ENCODE data around the gene ARHGEF28.

DNA sequence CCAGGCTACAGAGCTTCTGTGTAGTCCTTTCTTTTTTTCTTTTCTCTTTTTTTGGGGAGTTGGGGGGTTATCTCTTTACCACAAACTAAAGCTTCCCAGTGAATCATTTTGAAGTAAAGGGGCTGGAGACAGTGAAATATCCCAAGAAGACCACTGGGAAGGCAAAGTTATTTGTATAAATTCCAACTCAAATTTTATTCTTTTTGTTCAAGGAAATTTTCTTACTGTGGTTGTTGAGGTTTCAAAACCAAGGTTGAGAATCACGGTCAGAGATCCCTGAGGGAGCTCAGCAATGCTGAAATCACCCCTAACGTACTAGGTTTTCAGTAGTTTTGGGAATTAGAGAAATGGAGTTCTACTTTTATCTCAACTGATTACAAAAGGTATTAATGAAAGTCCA is 175.7 kb downstream of the ARHGEF28 start:
- TF ChIP-seq POLR2A (IDR thresholded peaks at IDR 0.05) (no peak), CTCF (IDR thresholded peaks at IDR 0.05) (no peak)

Measured in right lobe of liver (tissue), 4 donors.